Measurements from ENCODE around the gene UCN.

- TF ChIP-seq GATA1 (IDR thresholded peaks at IDR 0.05; ENCODE audit: low read depth, low read length) (no peak), POLR2A (IDR thresholded peaks at IDR 0.05; ENCODE audit: low read length) (no peak)
Observed at GRCh38 chr2:27336173-27336572, 27.9 kb upstream of the UCN start.

Measured in erythroblast (primary cell).